Measurements from ENCODE around the gene CNTNAP2. TPM values are rescaled to one million over a fixed set of nuclear protein-coding genes. Genes with fewer than 3 reads are reported as not detected.
"Not testable (repeated sequence)": the region's sequence is repeated elsewhere in the genome, so short reads cannot be mapped to it uniquely, and the experiment has no call there.

CNTNAP2 gene
- total RNA-seq, 1 experiment from 2014 or later: 60.0 TPM

GRCh38 chr7:147731311-147731710 is 1614.7 kb downstream of the CNTNAP2 start:
- no peaks in the 10 kb centered on the region for H3K4me1 ChIP-seq (ENCODE audit: insufficient read depth, low read length, poor library complexity, severe bottlenecking)
- no peak for TF ChIP-seq EZH2 (IDR thresholded peaks at IDR 0.05; ENCODE audit: borderline replicate concordance, low read depth, low read length, poor library complexity, severe bottlenecking)
- no peak overlapping the region for H3K4me3 ChIP-seq (ENCODE audit: low read depth, low read length, poor library complexity, severe bottlenecking)
- H3K27ac ChIP-seq (ENCODE audit: low read depth, low read length, poor library complexity, severe bottlenecking): no peak overlapping the region
- H3K36me3 ChIP-seq (ENCODE audit: insufficient read depth, low read length, poor library complexity, severe bottlenecking): no peaks in the 10 kb centered on the region
- no peaks in the 10 kb centered on the region for H3K27me3 ChIP-seq (replicated peaks; ENCODE audit: insufficient read depth, low read depth, low read length, poor library complexity)
- DNase-seq (ENCODE audit: low spot score): no peak
- ChIA-PET POLR2A (ENCODE audit: low non-redundant PET) (no interaction called here), CTCF (no interaction called here)
- intact Hi-C loops (cut with micrococcal nuclease; ENCODE audit: unreplicated experiment): no loop called here
- H3K9me3 ChIP-seq (ENCODE audit: low read depth, low read length, poor library complexity, severe bottlenecking): no peaks in the 10 kb centered on the region
- no TSS peak for BruUV-seq (replicated peaks)

- H3K9me3 ChIP-seq (ENCODE audit: low read depth, low read length, poor library complexity, severe bottlenecking); POLR2A ChIA-PET (ENCODE audit: low non-redundant PET); BruUV-seq (replicated peaks); DNase-seq (ENCODE audit: low spot score); CTCF ChIA-PET; H3K27me3 ChIP-seq (replicated peaks; ENCODE audit: insufficient read depth, low read depth, low read length, poor library complexity); H3K36me3 ChIP-seq (ENCODE audit: insufficient read depth, low read length, poor library complexity, severe bottlenecking); intact Hi-C loops (cut with micrococcal nuclease; ENCODE audit: unreplicated experiment); H3K27ac ChIP-seq (ENCODE audit: low read depth, low read length, poor library complexity, severe bottlenecking); H3K4me1 ChIP-seq (ENCODE audit: insufficient read depth, low read length, poor library complexity, severe bottlenecking); H3K4me3 ChIP-seq (ENCODE audit: low read depth, low read length, poor library complexity, severe bottlenecking): not testable (repeated sequence)
Measured at GRCh38 chr7:147737559-147738214, 1621.1 kb downstream of the CNTNAP2 start.

- BruUV-seq (replicated peaks): no TSS peak
- no peak for DNase-seq (ENCODE audit: low spot score)
- Histone ChIP-seq H3K9me3 (ENCODE audit: low read depth, low read length, poor library complexity, severe bottlenecking) (no peaks in the 10 kb centered on the region), H3K36me3 (ENCODE audit: insufficient read depth, low read length, poor library complexity, severe bottlenecking) (no peaks in the 10 kb centered on the region), H3K4me1 (ENCODE audit: insufficient read depth, low read length, poor library complexity, severe bottlenecking) (no peaks in the 10 kb centered on the region), H3K4me3 (ENCODE audit: low read depth, low read length, poor library complexity, severe bottlenecking) (no peak overlapping the region), H3K27me3 (replicated peaks; ENCODE audit: insufficient read depth, low read depth, low read length, poor library complexity) (no peaks in the 10 kb centered on the region), H3K27ac (ENCODE audit: low read depth, low read length, poor library complexity, severe bottlenecking) (no peak overlapping the region)
- ChIA-PET POLR2A (ENCODE audit: low non-redundant PET) (no interaction called here), CTCF (no interaction called here)
- TF ChIP-seq EZH2 (IDR thresholded peaks at IDR 0.05; ENCODE audit: borderline replicate concordance, low read depth, low read length, poor library complexity, severe bottlenecking): no peak
- intact Hi-C loops (cut with micrococcal nuclease; ENCODE audit: unreplicated experiment): no loop called here
Measured at GRCh38 chr7:147742301-147742700, 1625.7 kb downstream of the CNTNAP2 start.

GRCh38 chr7:147756300-147756699 is 1639.7 kb downstream of the CNTNAP2 start:
- ChIA-PET POLR2A (ENCODE audit: low non-redundant PET) (no interaction called here), CTCF (no interaction called here)
- Histone ChIP-seq H3K4me3 (ENCODE audit: low read depth, low read length, poor library complexity, severe bottlenecking) (no peak overlapping the region), H3K27me3 (replicated peaks; ENCODE audit: insufficient read depth, low read depth, low read length, poor library complexity) (no peaks in the 10 kb centered on the region), H3K36me3 (ENCODE audit: insufficient read depth, low read length, poor library complexity, severe bottlenecking) (no peaks in the 10 kb centered on the region), H3K27ac (ENCODE audit: low read depth, low read length, poor library complexity, severe bottlenecking) (no peak overlapping the region), H3K9me3 (ENCODE audit: low read depth, low read length, poor library complexity, severe bottlenecking) (no peaks in the 10 kb centered on the region), H3K4me1 (ENCODE audit: insufficient read depth, low read length, poor library complexity, severe bottlenecking) (peaks cover 7% of the 10 kb centered on the region)
- DNase-seq (ENCODE audit: low spot score): peak; percentile 40
- no TSS peak for BruUV-seq (replicated peaks)
- TF ChIP-seq EZH2 (IDR thresholded peaks at IDR 0.05; ENCODE audit: borderline replicate concordance, low read depth, low read length, poor library complexity, severe bottlenecking) (no peak), CTCF (conservative IDR thresholded peaks at IDR 0.05; ENCODE audit: low read depth, low read length) (no peak)
- intact Hi-C loops (cut with micrococcal nuclease; ENCODE audit: unreplicated experiment): no loop called here
